Measurements from ENCODE around the gene HEXIM2. TPM values are rescaled to one million over a fixed set of nuclear protein-coding genes. Genes with fewer than 3 reads are reported as not detected.
A peak's percentile ranks its signal among the peaks of the same experiment; 100 is the strongest.

Gene HEXIM2
- total RNA-seq, 1 donor from 2014 or later, result 6.7 TPM

DNA sequence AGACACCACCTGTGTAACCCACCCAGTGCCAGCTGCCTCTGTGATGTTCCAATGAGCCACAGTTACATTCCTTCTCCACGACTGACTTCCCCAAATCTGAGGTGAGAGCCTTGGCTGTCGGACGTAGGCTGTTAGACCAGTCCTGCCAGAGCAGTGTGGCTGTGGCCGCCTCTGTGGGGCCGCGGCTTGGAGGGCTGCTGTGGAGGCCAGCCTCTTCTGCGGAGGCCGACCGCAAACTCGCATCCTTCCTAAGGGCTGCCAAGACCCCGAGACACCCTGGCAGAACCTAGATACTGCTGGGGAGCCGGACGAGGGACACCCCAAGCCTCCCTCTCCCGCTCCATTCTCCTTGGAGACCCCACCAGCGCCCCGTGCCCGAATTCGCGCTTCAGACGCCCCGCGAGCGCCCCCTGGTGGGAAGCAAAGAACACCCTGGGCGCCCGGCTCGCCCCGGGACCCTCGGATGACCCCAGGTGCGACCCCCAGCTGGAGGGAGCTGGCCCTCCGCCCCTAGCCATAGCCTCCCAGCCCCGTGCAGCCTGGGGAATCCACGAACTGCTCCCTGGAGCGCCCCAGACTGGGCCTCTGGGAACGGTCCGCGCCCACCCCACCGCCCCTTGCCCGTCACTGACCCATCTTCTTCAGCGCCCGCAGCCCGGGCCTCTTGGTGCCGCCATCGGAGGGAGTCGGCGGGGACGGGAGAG is 29.9 kb upstream of the HEXIM2 start:
- peak overlapping the region; percentile 89 for H3K4me3 Mint-ChIP-seq
- H3K36me3 Mint-ChIP-seq (ENCODE audit: low read depth), result no peaks in the 10 kb centered on the region
- intact Hi-C loops (cut with micrococcal nuclease), result loop anchor here (1.0 to 2.0 kb wide), 2 partner anchors 112 to 353 kb away; no protein-coding TSS in a partner anchor
- H3K4me1 Mint-ChIP-seq, result peaks cover 8% of the 10 kb centered on the region
- DNase-seq, result peak; percentile 88
- H3K27ac Mint-ChIP-seq, result no peak overlapping the region
- H3K9me3 Mint-ChIP-seq, result no peaks in the 10 kb centered on the region
- H3K27me3 Mint-ChIP-seq, result peaks cover 13% of the 10 kb centered on the region

DNA sequence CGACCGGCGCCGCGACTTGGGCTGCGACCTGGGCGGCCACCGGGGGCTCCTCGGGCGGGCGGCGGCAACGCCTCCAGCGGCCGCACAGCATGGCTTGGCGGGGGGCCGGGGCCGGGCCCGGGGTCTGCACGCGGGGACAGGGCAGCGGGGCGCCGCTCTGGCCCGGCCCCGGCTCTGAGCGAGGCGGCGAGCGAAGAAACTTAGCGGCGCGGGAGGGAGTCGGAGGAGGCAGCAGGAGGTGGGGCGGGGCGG is 29.4 kb upstream of the HEXIM2 start, which contains the start of gene PLCD3:
Gene PLCD3 (minus strand): TSS at position 196 of the 252 bp plus-strand sequence. CDS start 105 bp downstream, at position 91.
- peak within 1 kb of the TSS; percentile 83 for H3K27ac Mint-ChIP-seq
- no peaks in the 10 kb centered on the region for H3K36me3 Mint-ChIP-seq (ENCODE audit: low read depth)
- intact Hi-C loops (cut with micrococcal nuclease), result loop anchor here (1.0 to 2.0 kb wide), 2 partner anchors 113 to 353 kb away; no protein-coding TSS in a partner anchor
- H3K27me3 Mint-ChIP-seq, result peaks cover 13% of the 10 kb centered on the region
- no peak for DNase-seq
- H3K9me3 Mint-ChIP-seq, result no peaks in the 10 kb centered on the region
- peaks cover 8% of the 10 kb centered on the region for H3K4me1 Mint-ChIP-seq
- H3K4me3 Mint-ChIP-seq, result peak within 1 kb of the TSS; percentile 89

DNA sequence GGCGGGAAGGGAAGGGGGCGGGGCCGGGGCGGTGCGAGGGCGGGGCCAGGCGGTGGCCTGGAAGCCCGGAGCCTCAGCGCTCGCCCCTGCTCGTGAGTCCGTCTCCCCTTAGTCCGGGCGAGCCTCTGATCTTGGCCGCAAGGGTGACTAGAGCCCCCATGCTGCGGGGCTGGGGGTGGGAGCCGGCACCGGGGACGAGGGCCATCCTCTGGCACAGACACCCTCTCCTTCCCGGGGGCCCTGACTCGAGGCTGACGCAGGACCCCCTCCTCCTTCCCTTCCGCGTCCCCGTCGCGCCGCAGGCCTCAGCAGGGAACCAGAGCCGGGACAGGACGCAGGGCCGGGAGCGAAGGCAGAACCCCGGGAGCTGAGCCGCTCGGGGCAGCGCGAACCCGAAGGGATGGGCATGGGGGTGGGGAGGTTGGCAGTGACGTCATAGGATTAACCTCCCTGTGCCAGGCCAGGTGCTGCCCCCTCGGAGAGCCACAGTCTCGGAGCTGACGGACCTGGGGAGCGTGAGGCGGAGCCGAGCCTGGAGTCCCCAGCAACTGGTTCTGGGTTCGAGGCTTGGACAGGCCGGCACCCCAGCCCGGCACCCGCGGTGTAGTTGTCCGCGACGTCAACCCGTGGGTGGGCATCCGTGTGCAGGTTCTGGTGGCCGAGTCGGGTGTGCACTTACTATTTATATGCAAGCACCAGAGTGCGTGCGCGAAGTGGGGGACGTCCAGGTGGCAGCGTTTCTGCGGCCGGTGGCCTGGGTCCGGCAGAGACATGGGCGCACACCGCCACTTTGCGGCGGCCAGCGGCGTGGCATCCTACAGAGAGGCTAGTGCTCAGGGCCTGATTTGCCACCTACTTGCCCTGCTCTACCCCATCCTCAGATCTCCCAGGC is 28.9 kb upstream of the HEXIM2 start:
- Mint-ChIP-seq H3K4me3 (peak overlapping the region; percentile 89), H3K27me3 (peaks cover 13% of the 10 kb centered on the region), H3K27ac (peak overlapping the region; percentile 83), H3K9me3 (no peaks in the 10 kb centered on the region), H3K4me1 (peaks cover 8% of the 10 kb centered on the region), H3K36me3 (ENCODE audit: low read depth) (peaks cover 1% of the 10 kb centered on the region)
- intact Hi-C loops (cut with micrococcal nuclease), result loop anchor here (1.0 to 2.0 kb wide), 2 partner anchors 114 to 354 kb away; no protein-coding TSS in a partner anchor
- DNase-seq, result peak; percentile 89

DNA sequence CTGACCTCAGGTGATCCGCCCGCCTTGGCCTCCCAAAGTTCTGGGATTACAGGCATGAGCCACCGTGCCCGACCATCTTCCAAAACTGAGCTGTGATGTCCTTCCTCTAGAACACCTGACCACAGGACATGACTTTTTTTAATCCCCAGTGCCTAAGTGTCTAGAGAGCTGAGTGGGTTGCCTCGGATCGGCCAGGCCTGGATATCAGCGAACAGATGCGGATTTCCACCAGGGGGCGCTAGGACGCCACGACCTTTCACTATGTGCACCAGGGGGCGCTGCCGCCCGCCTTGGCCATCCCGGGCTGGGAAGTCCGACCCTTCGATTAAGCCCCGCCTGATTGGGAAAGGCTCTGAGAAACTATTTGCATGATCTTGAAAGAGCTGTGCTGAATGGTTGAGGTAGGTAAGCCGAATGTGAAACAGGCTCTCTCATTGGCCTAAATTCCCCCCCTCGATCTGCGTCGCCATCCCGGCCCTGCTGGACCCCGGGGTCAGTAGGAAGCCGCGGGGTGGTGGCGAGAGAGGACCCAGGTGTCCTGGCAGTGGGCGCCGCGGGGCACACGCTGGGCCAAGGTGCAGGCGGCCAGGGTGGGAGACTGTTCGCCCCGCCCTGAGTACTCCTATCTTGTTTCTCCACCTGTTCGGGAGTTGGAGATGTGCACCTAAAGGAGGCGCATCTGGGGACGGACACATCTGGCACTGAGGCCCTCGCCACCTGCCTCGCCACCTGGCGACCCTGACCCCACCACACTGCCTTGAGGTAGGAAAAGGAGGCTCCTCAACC is 26.3 kb upstream of the HEXIM2 start, which contains the start of gene ACBD4:
Gene ACBD4 (plus strand): TSS at position 496 of the 786 bp plus-strand sequence. CDS start 458 bp downstream, outside the sequence.
- intact Hi-C loops (cut with micrococcal nuclease), result loop anchor here (1.0 to 2.0 kb wide), 5 partner anchors 13 to 75 kb away; partner anchors contain the start of genes HEXIM1, HEXIM2 and NMT1
- H3K27ac Mint-ChIP-seq, result peak within 1 kb of the TSS; percentile 81

DNA sequence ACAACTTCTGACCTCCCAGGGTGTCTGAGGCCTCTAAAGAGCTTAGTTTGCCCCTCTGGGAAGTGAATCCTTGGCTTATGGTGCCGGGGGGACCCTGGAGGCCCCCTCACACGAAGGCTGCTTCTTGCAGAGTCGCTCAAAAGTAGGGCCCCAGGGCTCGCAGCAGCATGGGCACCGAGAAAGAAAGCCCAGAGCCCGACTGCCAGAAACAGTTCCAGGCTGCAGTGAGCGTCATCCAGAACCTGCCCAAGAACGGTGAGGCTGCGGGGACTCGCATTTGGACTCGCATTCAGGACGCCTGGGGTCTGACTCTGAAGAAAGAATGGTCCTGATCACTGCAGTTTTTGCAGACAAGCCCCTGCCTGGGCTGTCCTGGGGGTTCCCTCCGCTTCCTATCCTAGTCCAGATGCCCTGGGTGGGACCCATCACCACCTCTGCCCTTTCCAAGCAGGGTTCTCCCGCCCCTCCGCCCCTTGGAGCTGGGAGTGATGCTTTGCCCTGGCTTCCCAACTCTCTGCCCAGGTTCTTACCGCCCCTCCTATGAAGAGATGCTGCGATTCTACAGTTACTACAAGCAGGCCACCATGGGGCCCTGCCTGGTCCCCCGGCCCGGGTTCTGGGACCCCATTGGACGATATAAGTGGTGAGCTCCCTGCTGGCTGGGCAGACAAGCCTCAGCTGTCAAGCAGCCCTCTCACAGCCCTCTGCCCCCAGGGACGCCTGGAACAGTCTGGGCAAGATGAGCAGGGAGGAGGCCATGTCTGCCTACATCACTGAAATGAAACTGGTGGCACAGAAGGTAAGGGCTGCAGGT is 25.5 kb upstream of the HEXIM2 start:
- Mint-ChIP-seq H3K4me1 (peaks cover 9% of the 10 kb centered on the region), H3K27me3 (peaks cover 3% of the 10 kb centered on the region), H3K36me3 (ENCODE audit: low read depth) (peaks cover 8% of the 10 kb centered on the region), H3K4me3 (peak overlapping the region; percentile 88), H3K9me3 (no peaks in the 10 kb centered on the region), H3K27ac (peak overlapping the region; percentile 81)
- no peak for DNase-seq
- intact Hi-C loops (cut with micrococcal nuclease), result loop anchor here (1.0 to 2.0 kb wide), 5 partner anchors 12 to 75 kb away; partner anchors contain the start of genes HEXIM1, HEXIM2 and NMT1

More for the DNA sequence above, 26.3 kb upstream of the HEXIM2 start, which contains the start of gene ACBD4:
- Mint-ChIP-seq H3K4me1 (peaks cover 8% of the 10 kb centered on the region), H3K36me3 (ENCODE audit: low read depth) (peaks cover 6% of the 10 kb centered on the region), H3K27me3 (peaks cover 11% of the 10 kb centered on the region), H3K9me3 (no peaks in the 10 kb centered on the region), H3K4me3 (peak within 1 kb of the TSS; percentile 88)
- peak; percentile 99 for DNase-seq

DNA sequence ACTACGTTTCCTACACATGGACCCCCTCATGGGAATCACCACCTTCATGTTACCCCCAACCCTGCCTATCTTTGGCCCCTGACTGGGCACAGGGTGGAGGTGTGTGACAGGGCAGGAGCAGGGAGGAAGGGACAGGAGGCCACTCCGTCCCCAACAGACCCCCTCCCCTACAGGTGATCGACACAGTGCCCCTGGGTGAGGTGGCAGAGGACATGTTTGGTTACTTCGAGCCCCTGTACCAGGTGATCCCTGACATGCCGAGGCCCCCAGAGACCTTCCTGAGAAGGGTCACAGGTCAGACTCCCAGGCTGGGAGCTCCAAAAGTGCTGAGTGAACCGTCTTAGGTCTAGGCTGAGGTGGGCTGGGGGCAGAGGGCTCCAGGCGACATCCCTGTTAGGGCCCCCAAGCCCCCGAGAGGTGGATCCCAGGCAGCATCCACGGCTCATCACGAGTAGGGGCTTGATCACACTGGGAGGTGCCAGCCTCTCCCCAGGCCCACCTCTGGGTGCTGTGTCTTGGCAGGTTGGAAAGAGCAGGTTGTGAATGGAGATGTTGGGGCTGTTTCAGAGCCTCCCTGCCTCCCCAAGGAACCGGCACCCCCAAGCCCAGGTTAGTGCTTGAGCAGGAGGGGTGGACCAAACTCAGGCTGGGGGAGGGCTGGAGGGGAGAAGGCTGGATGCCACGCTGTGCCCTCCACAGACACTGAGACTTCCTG is 24.7 kb upstream of the HEXIM2 start:
- Mint-ChIP-seq H3K9me3 (no peaks in the 10 kb centered on the region), H3K4me1 (peaks cover 11% of the 10 kb centered on the region), H3K27ac (no peak overlapping the region), H3K36me3 (ENCODE audit: low read depth) (peaks cover 8% of the 10 kb centered on the region), H3K27me3 (no peaks in the 10 kb centered on the region), H3K4me3 (peak overlapping the region; percentile 88)
- no peak for DNase-seq
- intact Hi-C loops (cut with micrococcal nuclease), result no loop called here

DNA sequence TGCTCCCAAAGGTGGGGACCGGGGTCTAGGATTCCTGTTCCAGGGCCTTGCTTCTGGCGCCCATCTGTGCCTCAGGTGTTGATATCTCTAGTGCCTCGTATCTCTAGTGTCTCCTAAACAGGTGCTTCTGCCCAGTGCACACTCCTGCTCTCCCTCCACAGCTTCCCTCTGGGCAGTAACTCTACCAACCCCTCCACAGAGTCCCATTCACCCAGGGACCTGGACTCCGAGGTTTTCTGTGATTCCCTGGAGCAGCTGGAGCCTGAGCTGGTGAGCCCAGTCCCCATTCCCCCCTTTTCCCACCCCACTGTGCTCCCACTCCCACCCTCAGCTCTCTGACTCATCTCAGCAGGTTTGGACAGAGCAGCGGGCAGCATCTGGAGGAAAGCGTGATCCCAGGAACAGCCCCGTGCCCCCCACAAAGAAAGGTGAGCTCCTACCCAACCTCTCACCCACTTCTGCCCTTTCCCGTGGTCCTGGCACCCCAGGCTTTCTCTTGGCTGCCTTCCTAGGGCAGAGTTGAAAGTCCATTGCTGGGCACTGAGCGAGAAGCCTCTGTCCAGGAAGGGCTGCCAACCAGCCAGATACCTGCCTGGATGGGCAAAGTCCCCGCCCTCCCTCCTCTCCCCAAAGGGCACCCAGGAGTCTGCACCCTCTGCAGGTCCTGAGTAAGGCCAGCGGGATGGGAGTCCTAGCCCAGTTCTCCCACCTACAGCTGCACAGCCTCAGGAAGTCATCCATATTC is 23.9 kb upstream of the HEXIM2 start:
- intact Hi-C loops (cut with micrococcal nuclease), result no loop called here
- no peaks in the 10 kb centered on the region for H3K27me3 Mint-ChIP-seq
- H3K9me3 Mint-ChIP-seq, result no peaks in the 10 kb centered on the region
- no peak overlapping the region for H3K27ac Mint-ChIP-seq
- peaks cover 11% of the 10 kb centered on the region for H3K4me1 Mint-ChIP-seq
- peaks cover 8% of the 10 kb centered on the region for H3K36me3 Mint-ChIP-seq (ENCODE audit: low read depth)
- no peak for DNase-seq
- no peak overlapping the region for H3K4me3 Mint-ChIP-seq

DNA sequence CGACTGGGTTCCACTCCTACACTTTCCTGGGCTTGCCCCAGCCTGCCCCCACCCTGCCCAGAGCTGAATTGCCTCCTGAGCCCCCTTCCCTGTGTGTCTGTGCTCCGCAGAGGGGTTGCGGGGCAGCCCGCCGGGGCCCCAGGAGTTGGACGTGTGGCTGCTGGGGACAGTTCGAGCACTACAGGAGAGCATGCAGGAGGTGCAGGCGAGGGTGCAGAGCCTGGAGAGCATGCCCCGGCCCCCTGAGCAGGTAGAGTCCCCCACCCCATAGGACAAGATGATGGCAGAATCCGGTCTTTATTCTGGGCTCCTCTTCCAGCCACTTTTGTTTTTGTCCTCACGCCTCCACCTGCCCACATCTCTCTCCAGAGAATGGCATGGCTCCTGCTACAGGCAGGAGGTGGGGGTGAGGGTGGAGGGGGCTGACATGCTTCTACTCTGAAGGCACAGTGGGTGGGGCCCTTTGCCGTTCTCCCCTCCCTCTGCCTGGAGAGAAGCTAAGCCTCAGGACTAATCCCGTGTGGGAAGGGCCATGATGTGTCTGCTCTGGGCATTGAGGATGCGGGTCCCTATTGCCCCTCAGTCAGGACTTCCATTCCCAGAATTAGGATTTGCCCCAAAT is 22.7 kb upstream of the HEXIM2 start:
- intact Hi-C loops (cut with micrococcal nuclease), result no loop called here
- Mint-ChIP-seq H3K27me3 (no peaks in the 10 kb centered on the region), H3K9me3 (no peaks in the 10 kb centered on the region), H3K4me1 (peaks cover 11% of the 10 kb centered on the region), H3K4me3 (no peak overlapping the region), H3K27ac (no peak overlapping the region), H3K36me3 (ENCODE audit: low read depth) (peaks cover 8% of the 10 kb centered on the region)
- DNase-seq, result no peak

DNA sequence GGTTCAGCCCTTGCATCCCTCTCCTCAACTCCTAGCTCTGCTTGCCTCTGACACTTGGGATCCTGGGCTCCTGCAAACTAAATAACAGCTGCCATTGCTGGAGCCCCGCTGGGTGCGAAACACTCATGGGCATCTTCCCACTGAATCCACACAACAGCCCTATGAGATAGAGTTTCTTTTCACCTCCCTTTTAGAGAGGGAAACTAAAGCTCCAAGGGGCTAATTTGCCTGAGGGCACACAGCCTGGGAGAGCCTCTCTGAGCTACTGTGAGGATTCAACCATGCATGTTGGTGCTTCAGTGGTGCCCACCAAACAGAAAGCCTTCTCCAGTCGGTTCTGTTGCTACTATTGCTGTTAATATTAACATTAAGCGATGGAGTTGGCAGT is 22.1 kb upstream of the HEXIM2 start:
- no peak for DNase-seq
- intact Hi-C loops (cut with micrococcal nuclease), result no loop called here
- Mint-ChIP-seq H3K9me3 (no peaks in the 10 kb centered on the region), H3K27ac (no peak overlapping the region), H3K4me3 (no peak overlapping the region), H3K4me1 (peaks cover 11% of the 10 kb centered on the region), H3K36me3 (ENCODE audit: low read depth) (peaks cover 8% of the 10 kb centered on the region), H3K27me3 (no peaks in the 10 kb centered on the region)

DNA sequence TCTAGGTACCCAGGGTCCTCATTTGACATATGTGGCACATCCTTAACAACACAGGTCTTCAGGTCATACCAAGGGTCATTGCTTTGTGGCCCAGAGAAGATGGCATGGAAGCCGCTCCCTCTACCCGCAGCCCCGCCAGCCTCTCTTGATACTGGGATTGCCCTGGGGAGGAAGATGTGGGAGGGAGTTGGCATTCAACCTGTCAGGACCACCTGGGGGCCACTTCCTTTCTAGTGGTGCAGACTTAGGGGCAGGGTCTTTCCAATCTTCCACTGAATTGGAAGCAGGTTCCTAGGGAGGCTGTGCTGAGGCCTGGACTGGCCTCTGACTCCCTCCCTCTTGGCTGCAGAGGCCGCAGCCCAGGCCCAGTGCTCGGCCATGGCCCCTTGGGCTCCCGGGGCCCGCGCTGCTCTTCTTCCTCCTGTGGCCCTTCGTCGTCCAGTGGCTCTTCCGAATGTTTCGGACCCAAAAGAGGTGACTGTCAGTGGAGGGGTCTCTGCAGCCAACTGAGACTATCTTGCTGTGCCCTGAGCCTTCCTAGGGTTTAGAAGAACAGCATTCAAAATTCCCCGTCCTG is 18.5 kb upstream of the HEXIM2 start:
- Mint-ChIP-seq H3K27me3 (peaks cover under 1% of the 10 kb centered on the region), H3K4me3 (peak overlapping the region; percentile 57), H3K27ac (no peak overlapping the region), H3K4me1 (peaks cover 22% of the 10 kb centered on the region), H3K36me3 (ENCODE audit: low read depth) (peaks cover 9% of the 10 kb centered on the region), H3K9me3 (no peaks in the 10 kb centered on the region)
- intact Hi-C loops (cut with micrococcal nuclease), result no loop called here
- no peak for DNase-seq

DNA sequence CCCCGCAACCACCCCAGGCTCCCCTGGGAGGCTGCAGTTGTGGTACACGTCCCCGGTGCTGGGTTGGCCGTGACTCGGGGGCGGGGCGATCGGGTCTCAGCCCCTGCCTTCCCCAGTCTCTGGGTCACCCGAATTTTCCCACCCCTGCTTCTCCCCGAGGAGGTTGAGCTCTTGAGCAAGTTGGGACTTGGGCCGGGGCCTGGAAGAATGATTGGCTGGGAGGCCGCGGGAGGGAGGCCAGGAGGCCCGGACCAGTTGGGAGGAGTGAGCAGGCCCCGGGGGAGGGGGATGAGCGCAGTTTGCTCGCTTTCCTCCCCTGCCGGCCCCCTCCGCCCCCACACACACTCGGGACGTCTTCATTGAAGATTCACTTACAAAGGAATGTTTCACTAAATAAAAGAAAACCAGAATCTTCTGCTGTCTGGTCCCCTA is 17.9 kb upstream of the HEXIM2 start:
- intact Hi-C loops (cut with micrococcal nuclease), result no loop called here
- Mint-ChIP-seq H3K4me1 (peaks cover 26% of the 10 kb centered on the region), H3K9me3 (no peaks in the 10 kb centered on the region), H3K27me3 (peaks cover 3% of the 10 kb centered on the region), H3K4me3 (peak overlapping the region; percentile 57), H3K36me3 (ENCODE audit: low read depth) (peaks cover 12% of the 10 kb centered on the region), H3K27ac (no peak overlapping the region)
- DNase-seq, result peak; percentile 72
